ENCODE results near the gene TRIM56.
"Not testable (repeated sequence)": the region's sequence is repeated elsewhere in the genome, so short reads cannot be mapped to it uniquely, and the experiment has no call there.

The TRIM56 gene

GRCh38 chr7:101081432-101081831 is 3.8 kb upstream of the TRIM56 start:
- H3K4me3 ChIP-seq (ENCODE audit: low read depth, low read length): no peak overlapping the region
- no peak for DNase-seq (ENCODE audit: low read depth)
- TF ChIP-seq CTCF (conservative IDR thresholded peaks at IDR 0.05; ENCODE audit: low read depth, low read length): no peak

GRCh38 chr7:101084865-101085161 is 468 bp upstream of the TRIM56 start:
- TF ChIP-seq CTCF (conservative IDR thresholded peaks at IDR 0.05; ENCODE audit: low read depth, low read length): no peak

GRCh38 chr7:101087334-101088068 is 2.2 kb downstream of the TRIM56 start:
- no peak for TF ChIP-seq CTCF (conservative IDR thresholded peaks at IDR 0.05; ENCODE audit: low read depth, low read length)
- H3K4me3 ChIP-seq (ENCODE audit: low read depth, low read length): no peak overlapping the region
- no peak for DNase-seq (ENCODE audit: low read depth)

More at GRCh38 chr7:101084865-101085161, 468 bp upstream of the TRIM56 start:
- no peak for DNase-seq (ENCODE audit: low read depth)
- peak overlapping the region; percentile 83 for H3K4me3 ChIP-seq (ENCODE audit: low read depth, low read length)

GRCh38 chr7:101088069-101088425 is 2.8 kb downstream of the TRIM56 start:
- H3K4me3 ChIP-seq (ENCODE audit: low read depth, low read length): no peak overlapping the region
- no peak for TF ChIP-seq CTCF (conservative IDR thresholded peaks at IDR 0.05; ENCODE audit: low read depth, low read length)
- no peak for DNase-seq (ENCODE audit: low read depth)

- H3K4me3 ChIP-seq (ENCODE audit: low read depth, low read length): no peak overlapping the region
- no peak for DNase-seq (ENCODE audit: low read depth)
- TF ChIP-seq CTCF (conservative IDR thresholded peaks at IDR 0.05; ENCODE audit: low read depth, low read length): no peak
Observed at GRCh38 chr7:101088858-101089529, 3.7 kb downstream of the TRIM56 start.

- no peak for TF ChIP-seq CTCF (conservative IDR thresholded peaks at IDR 0.05; ENCODE audit: low read depth, low read length)
- no peak overlapping the region for H3K4me3 ChIP-seq (ENCODE audit: low read depth, low read length)
- DNase-seq (ENCODE audit: low read depth): no peak
Observed at GRCh38 chr7:101089876-101090275, 4.6 kb downstream of the TRIM56 start.

- not testable (repeated sequence) for H3K4me3 ChIP-seq (ENCODE audit: low read depth, low read length); DNase-seq (ENCODE audit: low read depth)
Observed at GRCh38 chr7:101092266-101092905, 7.1 kb downstream of the TRIM56 start.

Measured in choroid plexus epithelial cell (primary cell).